Suprapubic skin (tissue), 4 donors: ENCODE data around the gene HLA-DRB1. TPM values are rescaled to one million over a fixed set of nuclear protein-coding genes. Genes with fewer than 3 reads are reported as not detected.
"Not testable (repeated sequence)": the region's sequence is repeated elsewhere in the genome, so short reads cannot be mapped to it uniquely, and the experiment has no call there.

Experiments
- DNase-seq, 2 donors: peaks; one replicate each; pipeline ENCODE4 v3.0.0-alpha.2; 2019; ENCODE audit warnings: low spot score in 2 of 2
- H3K27ac ChIP-seq: fragments of 200-600 bp; sonication (generic); one replicate; pipeline ENCODE4 v1.5.1; 2019
- H3K27me3 ChIP-seq: fragments of 200-600 bp; sonication (generic); one replicate; pipeline ENCODE4 v1.5.1; 2019
- H3K36me3 ChIP-seq: fragments of 200-600 bp; sonication (generic); one replicate; pipeline ENCODE4 v1.5.1; 2019
- H3K4me1 ChIP-seq: fragments of 200-600 bp; sonication (generic); one replicate; pipeline ENCODE4 v1.5.1; 2019
- H3K4me3 ChIP-seq: fragments of 200-600 bp; sonication (generic); one replicate; pipeline ENCODE4 v1.5.1; 2019; ENCODE audit warnings: mild to moderate bottlenecking
- H3K9me3 ChIP-seq: fragments of 200-600 bp; sonication (generic); one replicate; pipeline ENCODE4 v1.5.1; 2019
- EP300 ChIP-seq: sonication (generic); formaldehyde crosslinking; IDR thresholded peaks from one replicate; pipeline ENCODE4 v1.6.1; 2017; ENCODE audit warnings: antibody characterized with exemption
- POLR2A ChIP-seq, 2 donors: fragments of 450-650 bp; IDR thresholded peaks; one replicate each; pipeline ENCODE4 v1.6.1; 2017; ENCODE audit warnings: antibody characterized with exemption in 2 of 2, mild to moderate bottlenecking in 2 of 2, moderate library complexity in 2 of 2
- POLR2AphosphoS5 ChIP-seq, 3 donors: sonication (generic); formaldehyde crosslinking; IDR thresholded peaks; one replicate each; pipeline ENCODE4 v1.6.1; 2017; ENCODE audit warnings: antibody characterized with exemption in 3 of 3
- WGBS: methylation state at CpG from one replicate; pipeline ENCODE4 v1.1.5; 2018; 5-methylcytosine and 5-hydroxymethylcytosine counted together
- total RNA-seq, 4 donors: library from RNA; depleted of rRNA; stranded (reverse); fragments of >200 nt; gene quantifications; one replicate each; pipeline ENCODE4 v1.1.0, GENCODE V29; 2016
- TF ChIP-seq, protein P1 (sequence below), 2 donors: fragments of 200-600 bp in 1 of 2; fragments of 450-650 bp in 1 of 2; sonication (generic) in 1 of 2; IDR thresholded peaks; one replicate each; pipeline ENCODE4 v1.5.1; 2016 to 2019; ENCODE audit warnings: antibody characterized with exemption in 2 of 2, mild to moderate bottlenecking in 1 of 2, moderate library complexity in 1 of 2

HLA-DRB1 gene
- total RNA-seq, 4 donors from 2014 or later = 28.0 to 39.3 (median 37.0) TPM

DNA sequence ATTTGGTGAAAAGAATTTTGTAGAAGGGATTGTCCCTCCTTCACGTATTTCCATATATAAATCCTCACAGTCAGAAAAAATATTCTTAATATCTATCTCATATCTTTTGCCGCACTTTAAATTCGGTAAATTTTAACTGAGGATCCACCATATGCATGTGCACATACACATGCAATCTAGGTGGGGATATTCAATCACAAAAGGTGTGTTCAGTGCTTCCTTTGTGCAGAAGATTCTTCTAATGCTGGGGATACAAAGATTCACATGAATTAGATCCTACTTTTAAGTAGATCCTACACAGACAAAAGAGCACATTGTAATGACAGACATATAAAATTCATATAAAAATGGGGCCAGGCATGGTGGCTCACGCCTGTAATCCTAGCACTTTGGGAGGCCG, 13.6 kb upstream of the HLA-DRB1 start:
- no peak for DNase-seq
- Histone ChIP-seq H3K4me1 (no peaks in the 10 kb centered on the region), H3K4me3 (no peak overlapping the region), H3K9me3 (no peaks in the 10 kb centered on the region), H3K36me3 (no peaks in the 10 kb centered on the region), H3K27ac (no peak overlapping the region), H3K27me3 (no peaks in the 10 kb centered on the region)
- TF ChIP-seq, protein P1, sequence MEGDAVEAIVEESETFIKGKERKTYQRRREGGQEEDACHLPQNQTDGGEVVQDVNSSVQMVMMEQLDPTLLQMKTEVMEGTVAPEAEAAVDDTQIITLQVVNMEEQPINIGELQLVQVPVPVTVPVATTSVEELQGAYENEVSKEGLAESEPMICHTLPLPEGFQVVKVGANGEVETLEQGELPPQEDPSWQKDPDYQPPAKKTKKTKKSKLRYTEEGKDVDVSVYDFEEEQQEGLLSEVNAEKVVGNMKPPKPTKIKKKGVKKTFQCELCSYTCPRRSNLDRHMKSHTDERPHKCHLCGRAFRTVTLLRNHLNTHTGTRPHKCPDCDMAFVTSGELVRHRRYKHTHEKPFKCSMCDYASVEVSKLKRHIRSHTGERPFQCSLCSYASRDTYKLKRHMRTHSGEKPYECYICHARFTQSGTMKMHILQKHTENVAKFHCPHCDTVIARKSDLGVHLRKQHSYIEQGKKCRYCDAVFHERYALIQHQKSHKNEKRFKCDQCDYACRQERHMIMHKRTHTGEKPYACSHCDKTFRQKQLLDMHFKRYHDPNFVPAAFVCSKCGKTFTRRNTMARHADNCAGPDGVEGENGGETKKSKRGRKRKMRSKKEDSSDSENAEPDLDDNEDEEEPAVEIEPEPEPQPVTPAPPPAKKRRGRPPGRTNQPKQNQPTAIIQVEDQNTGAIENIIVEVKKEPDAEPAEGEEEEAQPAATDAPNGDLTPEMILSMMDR (IDR thresholded peaks at IDR 0.05) = no peak
- TF ChIP-seq EP300 (no peak), POLR2A (IDR thresholded peaks at IDR 0.05) (no peak), POLR2AphosphoS5 (IDR thresholded peaks at IDR 0.05) (no peak)
- WGBS = 67% methylated on average over 5 of the region's 5 CpGs

DNA sequence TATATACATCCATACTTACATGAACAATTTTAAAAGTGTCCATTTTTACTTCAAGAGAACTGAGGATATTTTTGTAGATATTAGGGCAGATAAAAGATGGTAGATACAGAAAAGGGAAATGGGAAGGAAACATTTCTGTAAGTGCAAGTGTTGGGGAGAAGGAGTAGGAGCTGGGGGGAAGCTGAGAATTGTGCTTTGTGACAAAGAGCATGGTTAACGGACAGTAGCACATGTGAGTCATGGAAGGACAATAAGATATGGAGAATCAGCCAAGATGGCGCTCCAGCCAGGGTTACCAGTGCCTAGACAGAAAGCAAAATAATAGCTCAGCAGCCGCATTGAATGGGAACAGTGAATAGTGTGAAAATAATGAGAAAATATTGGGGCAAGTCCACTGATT, 12.7 kb upstream of the HLA-DRB1 start:
- DNase-seq = no peak
- H3K9me3 ChIP-seq = no peaks in the 10 kb centered on the region
- H3K27me3 ChIP-seq = no peaks in the 10 kb centered on the region
- no peak overlapping the region for H3K4me3 ChIP-seq
- TF ChIP-seq, protein P1 (IDR thresholded peaks at IDR 0.05) = no peak
- TF ChIP-seq POLR2AphosphoS5 (IDR thresholded peaks at IDR 0.05) (no peak), EP300 (no peak), POLR2A (IDR thresholded peaks at IDR 0.05) (no peak)
- 73% methylated on average over 3 of the region's 3 CpGs for WGBS
- H3K27ac ChIP-seq = no peak overlapping the region
- H3K4me1 ChIP-seq = no peaks in the 10 kb centered on the region
- no peaks in the 10 kb centered on the region for H3K36me3 ChIP-seq

DNA sequence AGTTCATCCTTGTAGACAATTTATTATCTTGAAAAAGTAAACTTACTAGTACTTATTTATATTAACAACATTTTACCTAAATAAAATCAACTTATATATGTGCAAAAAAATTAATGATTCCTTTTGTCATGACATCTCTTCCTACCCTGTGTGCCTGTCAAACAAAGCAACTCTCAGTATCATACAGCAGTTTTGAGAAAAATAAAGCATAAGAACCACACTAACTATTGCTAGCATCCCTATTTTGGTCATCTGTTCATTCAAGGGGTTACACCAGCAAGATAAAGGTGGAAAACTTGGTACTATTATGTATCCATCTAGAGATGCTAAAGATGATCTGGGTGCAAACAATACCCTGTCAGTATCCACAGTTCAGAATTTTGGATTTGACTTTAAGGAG, 7.4 kb upstream of the HLA-DRB1 start:
- Histone ChIP-seq H3K4me1 (no peaks in the 10 kb centered on the region), H3K4me3 (no peak overlapping the region), H3K27ac (no peak overlapping the region), H3K36me3 (no peaks in the 10 kb centered on the region), H3K27me3 (no peaks in the 10 kb centered on the region), H3K9me3 (no peaks in the 10 kb centered on the region)
- TF ChIP-seq, protein P1 (IDR thresholded peaks at IDR 0.05) = no peak
- TF ChIP-seq POLR2A (IDR thresholded peaks at IDR 0.05) (no peak), EP300 (no peak), POLR2AphosphoS5 (IDR thresholded peaks at IDR 0.05) (no peak)
- DNase-seq = no peak

DNA sequence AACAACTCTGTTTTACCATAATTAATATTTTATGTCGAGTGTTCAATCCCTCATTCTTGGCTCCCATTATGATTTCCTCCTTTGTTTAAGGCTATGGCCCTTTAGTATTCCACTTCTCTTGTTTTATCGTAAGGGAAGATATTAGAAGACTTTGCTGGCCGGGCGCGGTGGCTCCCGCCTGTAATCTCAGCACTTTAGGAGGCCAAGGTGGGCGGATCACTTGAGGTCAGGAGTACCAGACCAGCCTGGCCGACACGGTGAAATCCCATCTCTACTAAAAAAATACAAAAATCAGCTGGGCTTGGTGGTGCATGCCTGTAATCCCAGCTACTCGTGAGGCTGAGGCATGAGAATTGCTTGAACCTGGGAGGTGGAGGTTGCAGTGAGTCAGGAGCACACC, 1.1 kb upstream of the HLA-DRB1 start:
- H3K4me1 ChIP-seq, H3K27me3 ChIP-seq, H3K9me3 ChIP-seq, H3K27ac ChIP-seq, H3K36me3 ChIP-seq, H3K4me3 ChIP-seq, DNase-seq: not testable (repeated sequence)
- 78% methylated on average over 10 of the region's 10 CpGs for WGBS

DNA sequence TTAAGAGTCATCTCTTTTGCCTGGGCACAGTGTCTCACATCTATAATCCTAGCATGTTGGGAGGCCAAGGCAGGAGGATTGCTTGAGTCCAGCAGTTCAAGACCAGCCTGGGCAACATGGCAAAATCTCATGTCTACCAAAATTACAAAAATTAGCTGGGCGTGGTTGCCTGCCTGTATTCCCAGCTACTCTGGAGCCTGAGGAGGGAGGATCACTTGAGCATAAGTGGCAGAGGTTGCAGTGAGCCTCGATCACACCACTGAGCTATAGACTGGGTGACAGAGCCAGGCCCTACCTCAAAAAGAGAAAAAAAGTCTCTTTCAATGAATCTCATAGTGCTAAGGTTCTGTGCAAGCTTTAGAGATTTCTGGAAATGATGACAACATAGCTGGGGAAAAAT, 1.5 kb downstream of the HLA-DRB1 start:
- H3K27me3 ChIP-seq = no peaks in the 10 kb centered on the region
- no peak overlapping the region for H3K4me3 ChIP-seq
- TF ChIP-seq EP300 = no peak
- no peak for TF ChIP-seq POLR2AphosphoS5 (IDR thresholded peaks at IDR 0.05)
- TF ChIP-seq, protein P1 (IDR thresholded peaks at IDR 0.05) = no peak
- no peak for TF ChIP-seq POLR2A (IDR thresholded peaks at IDR 0.05)
- DNase-seq = no peak
- no peaks in the 10 kb centered on the region for H3K36me3 ChIP-seq
- H3K9me3 ChIP-seq = no peaks in the 10 kb centered on the region
- H3K27ac ChIP-seq = no peak overlapping the region
- no peaks in the 10 kb centered on the region for H3K4me1 ChIP-seq
- WGBS = 70% methylated on average over 2 of the region's 2 CpGs

DNA sequence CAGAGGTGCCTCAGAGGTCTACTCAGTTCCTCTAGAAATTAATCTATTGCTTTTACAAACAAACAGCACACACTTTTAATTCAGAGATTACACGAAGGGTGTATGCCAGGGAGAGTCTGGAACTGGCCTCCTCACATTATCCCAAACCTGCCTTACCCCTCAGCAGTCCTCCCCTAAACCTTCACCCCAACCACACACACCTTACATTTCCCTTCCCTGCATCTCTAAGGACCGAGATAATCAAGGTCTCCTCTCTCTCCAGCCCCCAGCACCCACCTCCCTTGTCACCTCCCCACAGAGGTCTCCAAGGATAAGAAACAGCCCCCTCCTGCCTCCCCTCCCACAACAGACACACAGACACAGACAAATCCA, 6.1 kb downstream of the HLA-DRB1 start:
- Histone ChIP-seq H3K4me1 (no peaks in the 10 kb centered on the region), H3K4me3 (no peak overlapping the region), H3K9me3 (no peaks in the 10 kb centered on the region), H3K36me3 (no peaks in the 10 kb centered on the region), H3K27ac (no peak overlapping the region), H3K27me3 (no peaks in the 10 kb centered on the region)
- TF ChIP-seq EP300 = no peak
- TF ChIP-seq POLR2AphosphoS5 (IDR thresholded peaks at IDR 0.05) = no peak
- TF ChIP-seq, protein P1 (IDR thresholded peaks at IDR 0.05) = no peak
- TF ChIP-seq POLR2A (IDR thresholded peaks at IDR 0.05) = no peak
- 17% methylated on average over 2 of the region's 2 CpGs for WGBS
- DNase-seq = no peak
